Kidney capillary endothelial cell (primary cell): ENCODE results near the gene PALD1.

Source experiments
- DNase-seq: peaks from one replicate; pipeline ENCODE4 v3.0.0-alpha.2; 2018; ENCODE audit warnings: low spot score

PALD1 gene

DNA sequence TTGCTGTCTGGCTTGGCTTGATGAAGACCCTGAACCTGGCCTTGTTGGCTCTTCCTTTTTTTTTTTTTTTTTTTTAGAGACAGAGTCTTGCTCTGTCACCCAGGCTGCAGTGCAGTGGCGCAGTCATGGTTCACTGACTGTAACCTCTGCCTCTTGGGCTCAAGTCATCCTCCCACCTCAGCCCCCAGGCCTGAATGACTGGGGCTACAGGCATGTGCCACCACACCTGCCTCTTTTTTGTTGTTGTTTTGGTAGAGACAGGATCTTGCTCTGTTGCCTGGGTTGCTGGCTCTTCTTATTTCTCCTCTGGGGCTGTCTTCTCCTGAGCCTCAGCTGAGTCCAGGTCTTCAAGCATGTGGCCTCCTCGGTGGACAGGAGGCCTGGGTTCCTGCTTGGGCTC is 79.3 kb downstream of the PALD1 start:
- no peak for DNase-seq

DNA sequence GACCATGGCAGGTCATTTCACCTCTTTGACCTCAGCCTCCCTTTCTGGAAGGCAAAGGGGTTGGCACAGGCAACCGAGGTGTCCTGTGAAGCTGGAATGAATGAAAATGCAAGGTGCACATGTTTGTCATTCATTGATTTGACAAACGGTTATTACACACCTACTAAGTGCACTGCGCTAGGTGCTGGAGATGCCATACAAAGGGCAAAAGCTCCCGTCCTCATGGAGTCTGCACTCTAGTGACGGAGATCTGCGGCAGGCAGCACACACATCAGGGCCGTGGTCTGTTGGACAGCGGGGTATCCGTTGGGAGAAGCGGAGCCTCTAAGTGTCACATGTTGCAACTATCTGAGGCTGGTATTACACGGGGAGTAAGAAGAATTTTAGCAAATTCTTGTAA is 79.7 kb downstream of the PALD1 start:
- DNase-seq, result no peak

DNA sequence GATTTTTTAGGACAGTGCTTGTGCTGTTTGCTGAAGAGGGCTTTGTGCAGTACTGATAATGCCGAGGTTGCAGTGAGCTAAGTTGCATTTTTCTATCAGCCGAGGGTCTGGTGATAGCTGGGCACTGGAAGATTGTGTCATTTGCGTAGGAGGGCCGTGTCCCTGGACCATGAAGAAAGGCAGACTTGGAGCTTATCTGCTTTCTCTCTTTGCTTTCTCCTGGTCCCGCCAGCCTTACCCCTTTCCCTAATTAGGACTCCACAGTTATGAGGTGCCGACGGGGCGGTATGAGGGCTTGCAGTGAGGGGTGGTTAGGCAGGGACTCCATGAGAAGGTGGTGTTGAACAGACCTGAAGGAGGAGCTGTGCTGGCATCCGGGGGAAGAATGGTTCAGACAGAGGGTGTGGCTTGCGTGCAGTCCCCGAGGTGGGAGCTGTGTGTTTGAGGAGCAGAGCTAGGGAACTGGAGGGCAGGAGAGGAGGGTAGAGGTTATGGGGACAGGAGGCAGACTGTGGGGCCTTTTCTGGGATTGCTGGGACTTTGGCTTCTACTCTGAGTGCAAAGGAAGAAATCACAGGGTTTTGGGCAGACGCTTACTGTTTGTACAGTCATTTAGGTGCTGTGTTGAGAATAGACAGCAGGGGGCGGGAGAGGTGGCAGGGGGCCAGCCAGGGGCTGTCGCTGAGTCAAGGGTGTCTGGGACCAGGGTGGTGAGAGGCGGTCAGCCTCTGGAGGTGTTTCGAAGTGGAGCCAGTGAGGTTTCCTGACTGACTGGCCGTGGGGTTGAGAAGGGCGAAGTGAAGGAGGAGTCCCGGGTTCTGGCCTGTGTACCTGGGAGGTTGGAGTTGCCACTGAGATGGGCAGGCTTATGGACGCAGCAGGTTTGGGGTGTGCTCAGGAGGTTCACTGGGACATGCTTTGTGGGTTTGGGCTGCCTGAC is 80.6 kb downstream of the PALD1 start:
- DNase-seq, result no peak

DNA sequence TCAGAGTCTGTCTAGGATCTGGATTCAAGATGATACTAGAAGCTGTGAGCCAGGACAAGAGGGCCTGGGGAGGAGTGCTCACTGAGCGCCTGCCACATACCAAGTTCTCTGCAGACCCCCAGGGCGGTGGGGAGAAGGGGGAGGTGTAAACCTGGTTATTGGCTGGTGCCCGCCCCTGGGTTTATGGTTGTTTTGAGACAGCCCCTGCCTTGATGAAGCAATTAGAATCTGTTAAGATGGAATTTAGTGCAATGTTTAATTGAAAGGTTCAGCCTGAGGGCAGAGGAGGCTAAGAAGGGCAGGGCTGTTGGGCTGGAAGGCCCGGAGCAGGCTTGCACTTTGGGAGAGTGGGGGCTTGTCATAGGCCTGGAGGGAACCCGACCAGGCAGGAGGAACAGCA is 81.3 kb downstream of the PALD1 start:
- DNase-seq, result no peak

DNA sequence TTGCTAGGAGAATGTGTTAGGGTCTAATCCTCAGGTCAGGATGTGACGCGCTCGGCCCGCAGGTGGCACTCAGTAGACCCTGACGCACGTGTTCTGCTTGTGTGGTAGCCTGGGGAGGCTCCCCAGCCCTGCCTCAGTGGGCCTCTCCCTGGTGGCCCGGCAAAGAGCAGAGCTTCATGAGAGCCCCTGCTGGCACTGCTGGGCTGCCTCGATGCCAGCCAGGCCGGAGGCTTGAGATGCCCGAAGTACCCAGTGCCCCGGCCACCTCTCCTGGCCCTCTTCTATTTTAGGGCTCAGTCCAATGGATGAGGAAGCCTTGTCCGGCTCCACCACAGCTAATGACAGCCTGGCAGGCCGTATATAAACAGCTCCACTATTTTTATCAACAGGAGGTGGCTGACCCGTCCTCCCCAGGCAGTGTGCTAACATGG is 82.0 kb downstream of the PALD1 start:
- no peak for DNase-seq

DNA sequence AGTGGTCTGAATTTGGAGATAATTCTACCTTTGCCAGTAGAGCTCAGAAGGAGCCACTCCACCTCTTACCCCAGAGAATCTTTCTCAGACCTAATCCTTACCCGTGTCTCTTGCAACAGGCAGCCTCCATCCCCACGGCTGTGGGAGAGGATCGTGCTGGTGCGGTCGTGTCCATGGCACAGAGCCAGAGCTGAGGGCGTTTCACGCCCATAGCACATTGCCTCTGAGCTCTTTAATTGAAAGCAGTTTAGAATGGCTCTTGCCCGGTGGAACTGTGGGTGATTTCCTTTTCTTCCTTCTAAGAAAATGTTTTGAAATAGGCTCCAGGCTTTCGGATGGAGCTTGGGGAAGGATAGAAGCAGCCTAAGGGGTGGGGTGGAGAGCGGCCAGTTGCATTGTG is 82.5 kb downstream of the PALD1 start:
- no peak for DNase-seq

DNA sequence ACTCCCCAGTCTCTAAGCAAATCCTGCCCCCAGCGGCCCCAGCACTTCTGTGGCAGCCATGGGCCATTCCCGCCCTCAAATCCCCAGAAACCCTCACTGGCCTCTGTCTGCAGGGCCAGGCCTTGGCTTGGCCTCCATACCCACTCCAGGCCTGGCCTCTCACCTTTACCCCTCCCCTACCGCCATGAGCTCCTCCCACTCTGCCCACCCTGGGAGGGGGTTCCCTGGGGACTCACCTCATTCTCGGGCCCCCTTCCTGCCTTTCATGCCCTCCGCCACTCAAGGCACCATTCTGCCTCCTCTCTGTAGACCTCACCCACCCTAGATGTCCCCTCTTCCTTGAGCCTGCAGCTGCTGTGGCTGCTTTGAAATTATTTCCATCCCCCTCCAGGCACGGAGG is 83.0 kb downstream of the PALD1 start:
- DNase-seq, result no peak

DNA sequence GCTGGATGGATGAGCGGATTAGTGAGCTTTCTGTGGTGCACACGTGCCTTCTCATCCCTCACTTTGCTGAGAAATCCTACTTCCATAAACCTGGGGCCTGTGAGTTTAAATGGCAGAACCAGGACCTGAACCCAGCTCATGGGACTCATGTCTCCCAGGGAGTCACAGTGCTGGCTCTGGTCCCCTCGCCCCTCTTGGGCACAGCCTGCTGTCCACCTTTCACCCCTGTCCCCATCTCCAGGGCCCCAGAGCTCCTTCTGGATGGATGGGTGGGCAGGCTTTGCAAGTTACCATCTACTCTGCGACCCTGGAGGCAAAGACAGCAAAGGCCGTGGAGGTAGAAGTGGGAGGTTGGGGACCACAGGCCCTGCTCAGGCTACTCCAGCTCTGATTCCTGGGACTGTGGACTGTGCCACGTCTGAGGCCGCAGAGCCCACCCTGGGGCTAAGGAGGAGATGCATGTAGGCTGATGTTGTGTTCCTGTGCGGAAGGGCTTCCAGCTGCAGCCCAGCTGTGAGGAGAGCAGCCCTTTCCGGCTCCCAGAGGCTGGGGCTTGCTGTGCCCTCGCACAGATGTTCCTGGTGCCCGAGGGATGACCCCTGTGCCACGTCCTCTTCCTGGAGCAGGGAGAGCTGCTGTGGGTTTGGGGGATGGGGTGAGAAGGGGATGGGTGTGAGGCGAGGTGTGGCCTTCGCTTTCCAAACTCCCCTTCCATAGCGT is 83.6 kb downstream of the PALD1 start:
- DNase-seq, result peak; percentile 33

DNA sequence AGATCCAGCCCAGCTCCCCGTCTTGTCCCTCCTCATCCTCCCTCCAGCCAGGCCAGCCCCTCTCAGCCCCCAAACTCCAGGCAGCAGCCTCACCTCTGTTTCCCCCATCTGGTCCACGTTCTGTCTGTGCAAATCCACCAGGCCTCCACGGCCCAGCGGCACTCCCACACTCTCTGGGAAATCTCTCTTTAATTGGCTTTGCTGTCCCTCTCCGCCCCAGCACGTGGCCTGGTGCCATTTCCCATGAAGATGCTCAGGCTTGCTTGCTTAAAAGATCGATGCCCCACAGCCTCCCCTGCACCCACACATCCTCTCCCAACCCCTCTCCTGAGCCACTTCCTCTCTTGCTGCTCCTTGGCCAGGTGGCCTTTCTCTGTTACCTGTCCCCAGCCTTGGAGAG is 84.7 kb downstream of the PALD1 start:
- no peak for DNase-seq

DNA sequence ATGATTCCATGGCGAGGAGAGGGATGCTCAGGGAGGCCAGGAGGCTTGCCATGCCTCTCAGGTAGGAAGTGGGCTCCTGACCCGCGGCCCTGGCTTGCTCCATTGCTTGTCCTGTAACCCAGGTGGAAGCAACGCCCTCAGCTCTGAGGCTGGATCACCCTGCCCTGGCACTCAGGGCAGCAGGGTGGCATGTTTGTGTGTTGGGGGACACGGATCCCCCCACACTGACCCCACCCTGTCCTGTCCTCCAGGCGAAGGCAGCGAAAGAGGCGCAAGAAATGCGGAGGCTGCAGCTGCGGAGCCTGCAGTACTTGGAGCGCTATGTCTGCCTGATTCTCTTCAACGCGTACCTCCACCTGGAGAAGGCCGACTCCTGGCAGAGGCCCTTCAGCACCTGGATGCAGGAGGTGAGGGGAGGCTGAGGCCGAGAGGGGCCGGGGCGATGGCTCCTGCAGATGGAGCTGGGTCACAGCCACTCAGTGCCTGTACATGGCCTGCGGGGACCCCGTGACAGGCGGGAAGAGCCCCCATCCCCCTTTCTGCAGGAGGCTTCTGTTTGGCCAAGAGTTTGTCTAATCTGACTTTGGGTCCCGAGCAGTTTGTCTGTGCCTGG is 85.7 kb downstream of the PALD1 start:
- DNase-seq, result no peak

DNA sequence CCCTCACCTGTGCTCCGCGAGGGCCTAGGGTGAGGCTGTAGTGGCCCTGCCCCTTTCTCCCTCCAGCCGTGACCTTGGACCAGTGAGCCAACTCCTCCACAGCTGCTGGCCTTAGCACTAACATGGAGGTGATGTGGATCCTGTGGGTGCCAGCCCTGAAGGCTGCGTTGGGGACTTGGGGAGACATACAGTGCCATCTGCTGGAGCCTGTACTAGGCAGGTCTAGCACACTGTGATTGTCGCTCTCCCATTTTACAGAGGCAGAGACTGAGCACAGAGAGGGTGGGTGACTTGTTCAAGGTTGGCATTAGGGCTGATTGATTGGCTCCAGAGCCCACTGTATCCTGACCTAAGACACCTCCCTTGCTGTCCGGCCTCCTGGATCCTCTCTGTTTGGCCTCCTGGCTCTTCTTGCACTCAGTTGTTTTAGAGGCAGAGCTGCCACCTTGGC is 86.4 kb downstream of the PALD1 start:
- DNase-seq, result no peak

DNA sequence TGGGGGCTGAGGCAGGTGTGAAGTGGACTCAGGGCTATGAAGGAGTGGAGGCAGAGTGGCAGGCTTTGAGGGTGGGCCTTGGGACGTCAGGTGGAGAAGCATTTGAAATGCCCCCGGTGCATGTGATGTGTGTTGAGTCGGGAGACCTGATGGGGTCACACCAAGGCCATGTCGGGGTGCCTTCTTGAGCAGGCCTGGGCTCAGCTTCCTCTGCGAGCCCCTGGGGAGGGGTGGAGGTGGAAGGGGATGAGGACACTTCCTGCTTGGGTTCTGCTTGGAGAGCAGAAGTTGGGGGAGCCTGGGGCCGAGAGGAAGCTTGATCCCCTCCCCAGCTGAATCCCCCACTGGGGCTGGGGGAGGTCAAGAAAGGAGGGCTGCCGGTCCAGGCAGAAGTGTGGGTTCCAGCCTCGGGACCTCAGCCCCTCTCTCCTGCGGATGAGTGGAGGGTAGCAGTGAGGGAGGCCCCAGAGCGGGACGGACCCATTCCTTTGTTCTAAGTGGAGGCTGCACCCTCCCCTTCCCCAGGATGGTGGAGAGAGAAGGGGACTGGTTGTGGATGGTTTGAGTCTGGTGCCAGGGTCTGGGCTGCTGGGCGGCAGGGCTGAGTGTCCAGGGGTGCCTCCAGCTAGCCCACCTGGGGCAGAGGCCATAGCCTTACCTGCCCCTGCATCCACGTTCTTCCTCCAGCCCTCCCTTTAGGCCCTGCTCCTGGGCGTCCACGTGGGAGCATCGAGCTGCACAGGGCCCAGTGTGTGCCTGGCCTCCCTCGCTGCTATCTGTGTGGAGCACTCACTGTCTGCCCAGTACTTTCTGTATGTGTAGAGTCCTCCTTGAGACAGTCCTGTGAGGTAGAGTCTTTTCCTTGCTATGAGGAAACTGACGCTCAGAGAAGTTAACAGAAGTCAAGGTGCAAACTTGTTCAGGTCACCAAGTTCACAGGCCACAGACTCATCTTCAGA is 87.3 kb downstream of the PALD1 start:
- DNase-seq, result no peak

DNA sequence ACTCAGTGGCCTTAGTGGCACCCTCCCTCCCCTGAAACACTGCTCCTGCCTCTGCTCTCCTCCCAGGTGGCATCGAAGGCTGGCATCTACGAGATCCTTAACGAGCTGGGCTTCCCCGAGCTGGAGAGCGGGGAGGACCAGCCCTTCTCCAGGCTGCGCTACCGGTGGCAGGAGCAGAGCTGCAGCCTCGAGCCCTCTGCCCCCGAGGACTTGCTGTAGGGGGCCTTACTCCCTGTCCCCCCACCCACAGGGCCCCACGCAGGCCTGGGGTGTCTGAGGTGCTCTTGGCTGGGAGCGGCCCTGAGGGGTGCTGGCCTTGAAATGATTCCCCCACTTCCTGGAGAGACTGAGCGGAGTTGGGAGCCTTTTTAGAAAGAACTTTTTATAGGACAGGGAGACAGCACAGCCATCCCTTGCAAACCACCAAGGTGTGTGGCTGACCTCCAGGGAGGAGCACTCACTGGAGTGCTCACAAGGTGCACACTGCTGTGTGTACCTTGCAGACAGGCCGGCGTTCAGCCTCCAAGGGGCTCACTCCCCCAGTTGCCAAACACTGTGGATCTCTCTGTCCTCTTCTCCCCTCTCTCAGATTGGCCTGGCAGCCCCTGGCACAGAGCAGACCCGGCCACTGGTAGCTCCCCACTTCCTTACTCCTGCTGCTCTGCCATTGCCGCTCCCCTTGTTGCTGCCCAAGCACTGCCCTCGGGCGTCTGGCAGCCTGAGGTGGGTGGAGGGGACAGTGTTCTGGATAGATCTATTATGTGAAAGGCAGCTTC is 88.1 kb downstream of the PALD1 start:
- no peak for DNase-seq

DNA sequence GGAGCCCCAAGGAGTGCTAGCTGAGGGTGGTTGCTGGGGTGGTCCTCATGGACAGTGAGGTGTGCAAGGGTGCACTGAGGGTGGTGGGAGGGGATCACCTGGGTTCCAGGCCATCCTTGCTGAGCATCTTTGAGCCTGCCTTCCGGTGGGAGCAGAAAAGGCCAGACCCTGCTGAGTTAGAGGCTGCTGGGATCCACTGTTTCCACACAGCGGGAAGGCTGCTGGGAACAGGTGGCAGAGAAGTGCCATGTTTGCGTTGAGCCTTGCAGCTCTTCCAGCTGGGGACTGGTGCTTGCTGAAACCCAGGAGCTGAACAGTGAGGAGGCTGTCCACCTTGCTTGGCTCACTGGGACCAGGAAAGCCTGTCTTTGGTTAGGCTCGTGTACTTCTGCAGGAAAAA is 89.0 kb downstream of the PALD1 start:
- DNase-seq, result no peak

DNA sequence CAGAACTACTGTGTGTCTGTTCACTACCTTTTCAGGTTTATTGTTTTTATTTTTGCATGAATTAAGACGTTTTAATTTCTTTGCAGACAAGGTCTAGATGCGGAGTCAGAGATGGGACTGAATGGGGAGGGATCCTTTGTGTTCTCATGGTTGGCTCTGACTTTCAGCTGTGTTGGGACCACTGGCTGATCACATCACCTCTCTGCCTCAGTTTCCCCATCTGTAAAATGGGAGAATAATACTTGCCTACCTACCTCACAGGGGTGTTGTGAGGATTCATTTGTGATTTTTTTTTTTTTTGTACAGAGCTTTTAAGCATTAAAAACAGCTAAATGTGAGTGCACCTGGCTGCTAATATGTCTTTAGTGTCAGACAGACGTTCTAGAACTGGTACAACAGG is 89.5 kb downstream of the PALD1 start:
- no peak for DNase-seq

DNA sequence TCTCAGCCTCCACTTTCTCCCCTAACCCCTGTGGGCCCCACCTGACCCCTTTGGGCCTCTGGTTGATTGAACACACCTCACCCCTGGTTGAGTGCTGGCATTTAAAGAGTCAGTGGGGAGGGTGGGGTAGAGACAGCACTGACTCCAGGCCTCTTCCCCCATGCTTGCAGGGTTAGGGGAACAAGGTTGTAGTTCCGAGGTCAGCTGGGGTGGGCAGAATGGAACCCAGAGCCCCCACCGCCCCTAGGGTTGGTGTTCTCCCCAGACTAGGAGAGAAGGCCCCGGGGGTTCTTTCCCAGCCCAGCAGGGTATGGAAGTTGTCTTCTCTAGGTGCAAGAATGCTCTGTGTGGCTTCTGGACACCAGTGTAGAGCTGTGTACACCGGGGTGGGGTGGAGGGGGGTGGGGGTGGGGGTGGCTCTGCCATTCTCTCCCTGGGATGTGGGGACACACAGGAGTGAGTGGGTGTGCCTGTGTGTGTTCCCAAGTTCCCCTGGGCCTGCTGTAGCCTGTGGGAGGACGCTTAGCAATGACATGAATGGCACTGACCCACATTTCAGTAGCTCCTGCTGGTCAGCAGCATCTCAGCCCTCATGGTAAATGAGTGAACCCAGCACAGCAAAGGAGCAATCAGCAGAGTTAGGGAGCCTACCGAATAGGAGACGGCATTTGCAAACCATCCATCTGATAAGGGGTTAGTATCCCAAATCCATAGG is 90.4 kb downstream of the PALD1 start:
- DNase-seq, result no peak

DNA sequence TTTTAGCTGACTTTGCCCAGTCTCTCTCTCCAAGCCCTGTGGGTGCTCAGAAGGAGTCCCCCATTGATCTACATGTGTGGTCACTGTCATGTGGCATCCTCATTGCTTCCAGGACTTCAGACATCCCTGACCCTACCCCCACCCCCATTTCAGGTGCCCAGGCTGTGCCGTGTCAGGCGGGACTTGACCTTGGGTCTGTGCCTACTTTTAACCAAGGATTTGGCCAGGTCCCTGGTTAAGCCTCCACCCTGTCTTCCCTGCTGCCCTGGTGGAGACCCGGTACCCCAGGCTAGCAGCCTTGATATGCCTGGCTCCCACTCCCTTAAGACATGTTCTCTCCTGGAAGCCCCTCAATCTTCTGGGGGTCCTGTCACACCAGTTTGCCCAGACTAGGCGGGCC is 92.7 kb downstream of the PALD1 start:
- no peak for DNase-seq

DNA sequence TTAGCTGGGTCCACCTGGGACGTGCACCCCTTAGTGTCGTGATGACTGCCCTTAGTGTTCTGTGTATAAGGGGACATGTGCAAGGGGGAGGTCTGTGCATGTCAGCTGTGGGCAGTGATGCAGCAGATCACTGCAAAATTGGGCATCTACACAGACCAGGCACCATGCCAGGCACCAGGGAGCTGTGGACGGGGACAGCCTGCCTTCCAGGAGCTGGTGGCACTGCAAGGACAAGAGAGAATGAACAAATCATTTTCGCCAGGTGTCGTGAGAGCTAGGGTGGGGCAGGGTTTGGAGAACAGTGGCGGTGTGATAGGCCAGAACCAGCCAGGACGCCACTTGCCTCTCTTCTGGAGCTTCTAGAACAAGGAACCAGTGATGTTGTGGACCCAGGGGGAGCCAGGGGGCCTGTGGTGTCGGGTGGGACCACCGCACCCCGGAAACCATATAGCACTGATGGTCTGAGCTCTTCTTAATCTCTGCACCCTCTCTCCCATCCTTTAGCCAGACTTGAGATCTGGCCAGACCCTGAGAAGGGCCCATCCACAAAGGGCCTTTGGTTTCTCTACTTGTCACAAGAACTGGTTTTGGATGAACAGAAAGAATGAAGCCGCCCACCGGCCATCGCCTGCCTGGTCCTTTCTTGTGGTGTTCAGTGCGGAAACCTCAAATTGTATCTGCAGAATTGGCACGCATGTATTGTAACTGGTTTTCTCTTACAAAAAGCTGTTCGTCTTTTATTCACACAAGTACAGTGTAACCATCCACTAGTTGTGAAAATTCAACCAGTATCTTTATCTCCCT is 93.3 kb downstream of the PALD1 start:
- no peak for DNase-seq
